CD14-positive monocyte (primary cell): ENCODE results near the gene HEPN1. TPM values are rescaled to one million over a fixed set of nuclear protein-coding genes. Genes with fewer than 3 reads are reported as not detected.

Experiments
- DNase-seq, 3 donors: peaks; one replicate each; pipeline ENCODE4 v3.0.0-alpha.2; 2011 to 2022
- H2AFZ ChIP-seq: 2 replicates; pipeline ENCODE4 v1.6.0; 2012; ENCODE audit warnings: mild to moderate bottlenecking, low read depth, low read length, inconsistent platforms; ENCODE audit not compliant: insufficient read depth, poor library complexity, severe bottlenecking
- H3K27ac ChIP-seq, 2 donors: 1 replicate in 1 of 2; 2 replicates in 1 of 2; pipeline ENCODE4 v1.5.1; 2012 to 2013; ENCODE audit warnings: low read length in 2 of 2, control low read depth in 1 of 2, inconsistent platforms in 1 of 2, low read depth in 1 of 2, mild to moderate bottlenecking in 1 of 2
- H3K27me3 ChIP-seq, 2 donors: one replicate each; pipeline versions ENCODE4 v1.6.0 to v1.6.1; 2011 to 2013; ENCODE audit warnings: low read length in 2 of 2; ENCODE audit not compliant: control insufficient read depth in 2 of 2, insufficient read depth in 2 of 2
- H3K36me3 ChIP-seq, 2 donors: replicated peaks in 1 of 2; 1 replicate in 1 of 2; 2 replicates in 1 of 2; pipeline versions ENCODE4 v1.5.1 to v1.6.1; 2012 to 2013; ENCODE audit warnings: low read length in 2 of 2, control low read depth in 1 of 2, inconsistent platforms in 1 of 2, mild to moderate bottlenecking in 1 of 2; ENCODE audit not compliant: insufficient read depth in 2 of 2, control insufficient read depth in 1 of 2
- H3K4me1 ChIP-seq, 2 donors: 1 replicate in 1 of 2; 2 replicates in 1 of 2; pipeline versions ENCODE4 v1.5.1 to v1.6.1; 2012 to 2013; ENCODE audit warnings: low read length in 2 of 2, control low read depth in 1 of 2, inconsistent platforms in 1 of 2, mild to moderate bottlenecking in 1 of 2, moderate library complexity in 1 of 2; ENCODE audit not compliant: insufficient read depth in 2 of 2, control insufficient read depth in 1 of 2
- H3K4me2 ChIP-seq: replicated peaks from 2 replicates; pipeline ENCODE3; 2012; ENCODE audit warnings: low read length, moderate library complexity, mild to moderate bottlenecking; ENCODE audit not compliant: poor library complexity, severe bottlenecking; ENCODE audit errors: extremely low read depth
- H3K4me3 ChIP-seq, 3 experiments: fragments of 200-600 bp in 1 of 3; sonication (generic) in 1 of 3; replicated peaks in 1 of 3; 1 replicate in 2 of 3; 2 replicates in 1 of 3; pipeline ENCODE4 v1.5.1; 2011 to 2013; ENCODE audit warnings: low read length in 3 of 3, mild to moderate bottlenecking in 3 of 3, control low read depth in 2 of 3, low read depth in 2 of 3, inconsistent platforms in 1 of 3, moderate library complexity in 1 of 3
- H3K79me2 ChIP-seq: 2 replicates; pipeline ENCODE4 v1.6.0; 2012; ENCODE audit warnings: mild to moderate bottlenecking, control low read depth, inconsistent platforms, low read length, moderate library complexity; ENCODE audit not compliant: insufficient read depth
- H3K9ac ChIP-seq: 2 replicates; pipeline ENCODE4 v1.6.0; 2017; ENCODE audit warnings: low read length, mild to moderate bottlenecking; ENCODE audit not compliant: insufficient read depth, poor library complexity, severe bottlenecking
- H3K9me3 ChIP-seq, 2 donors: replicated peaks in 1 of 2; 1 replicate in 1 of 2; 2 replicates in 1 of 2; pipeline versions ENCODE4 v1.5.1 to v1.6.1; 2012 to 2013; ENCODE audit warnings: low read length in 2 of 2, control low read depth in 1 of 2; ENCODE audit not compliant: control insufficient read depth in 1 of 2, insufficient read depth in 1 of 2
- H4K20me1 ChIP-seq: 2 replicates; pipeline ENCODE4 v1.6.0; 2012; ENCODE audit warnings: mild to moderate bottlenecking, low read length, control low read depth, moderate library complexity; ENCODE audit not compliant: insufficient read depth
- H3K27ac Mint-ChIP-seq, 7 donors: one replicate each; pipeline ENCODE4 v1.8.0; 2020; ENCODE audit warnings: mild to moderate bottlenecking in 7 of 7, mixed read lengths in 7 of 7, moderate library complexity in 6 of 7, inconsistent platforms in 2 of 7
- H3K27me3 Mint-ChIP-seq, 3 donors: one replicate each; pipeline ENCODE4 v1.8.0; 2021 to 2022; ENCODE audit warnings: low read depth in 3 of 3, mild to moderate bottlenecking in 3 of 3, mixed read lengths in 3 of 3, moderate library complexity in 3 of 3, inconsistent platforms in 1 of 3
- H3K36me3 Mint-ChIP-seq, 2 donors: one replicate each; pipeline ENCODE4 v1.8.0; 2020; ENCODE audit warnings: mixed read lengths in 2 of 2, inconsistent platforms in 1 of 2, mild to moderate bottlenecking in 1 of 2
- H3K4me1 Mint-ChIP-seq: one replicate; pipeline ENCODE4 v1.8.0; 2020; ENCODE audit warnings: mild to moderate bottlenecking, mixed read lengths
- H3K4me3 Mint-ChIP-seq, 2 donors: one replicate each; pipeline ENCODE4 v1.8.0; 2020; ENCODE audit warnings: mild to moderate bottlenecking in 2 of 2, mixed read lengths in 2 of 2, moderate library complexity in 1 of 2
- H3K9me3 Mint-ChIP-seq, 7 donors: one replicate each; pipeline ENCODE4 v1.8.0; 2020 to 2022; ENCODE audit warnings: mixed read lengths in 7 of 7, mild to moderate bottlenecking in 6 of 7, moderate library complexity in 6 of 7, inconsistent platforms in 2 of 7
- CTCF ChIP-seq: fragments of 200-600 bp; IDR thresholded peaks from one replicate; pipeline ENCODE4 v1.8.0; 2022; ENCODE audit warnings: antibody characterized with exemption, mild to moderate bottlenecking
- WGBS: methylation state at CpG from one replicate; pipeline ENCODE4 v1.1.5; 2013; ENCODE audit warnings: missing lambda C conversion rate; ENCODE audit not compliant: insufficient coverage; 5-methylcytosine and 5-hydroxymethylcytosine counted together
- intact Hi-C, 2 donors: fragments of 100-400 bp; cut with micrococcal nuclease; formaldehyde crosslinking; loops; one replicate each; pipeline versions ENCODE4 v1.15.0 to v1.15.1; 2023
- polyA plus RNA-seq, 3 donors: library from polyadenylated mRNA; depleted of rRNA in 1 of 3; unstranded in 2 of 3; stranded (reverse) in 1 of 3; fragments of 300-500 nt in 2 of 3; fragments of >200 nt in 1 of 3; fragmentation: Illumina TruSeq in 2 of 3; gene quantifications; 1 replicate in 2 of 3; 2 replicates in 1 of 3; pipeline ENCODE4 v1.2.3, GENCODE V29; 2012 to 2021

The HEPN1 gene
- polyA plus RNA-seq, 3 donors = not detected

- WGBS = 87% methylated on average over 9 of the region's 17 CpGs
- no peak for DNase-seq
- peaks cover 30% of the 10 kb centered on the region for H3K4me1 Mint-ChIP-seq
- no peak overlapping the region for H3K27ac Mint-ChIP-seq
- intact Hi-C loops = no loop called here
- no peaks in the 10 kb centered on the region for H3K36me3 Mint-ChIP-seq
- Histone ChIP-seq H2AFZ (peak overlapping the region; percentile 95), H3K79me2 (no peaks in the 10 kb centered on the region), H3K27me3 (peaks cover 5 to 40% of the 10 kb centered on the region in 2 donors), H3K27ac (no peak overlapping the region), H3K9ac (no peak overlapping the region), H3K4me3 (no peak overlapping the region), H3K4me1 (peaks cover 15 to 20% of the 10 kb centered on the region in 2 donors), H4K20me1 (no peaks in the 10 kb centered on the region), H3K36me3 (no peaks in the 10 kb centered on the region), H3K9me3 (no peaks in the 10 kb centered on the region), H3K4me2 (peak overlapping the region; percentile 92)
- H3K27me3 Mint-ChIP-seq = peaks cover 33 to 48% (median 39%) of the 10 kb centered on the region in 3 donors
- H3K9me3 Mint-ChIP-seq = peaks cover 0 to 12% (median 1%) of the 10 kb centered on the region in 7 donors
- no peak for TF ChIP-seq CTCF
- peak overlapping the region in 1 of 2 donors; percentile 93 for H3K4me3 Mint-ChIP-seq
These were observed 40.9 kb upstream of the HEPN1 start for GRCh38 chr11:124877910-124878758.

- Histone ChIP-seq H3K4me3 (no peak overlapping the region), H3K9ac (no peak overlapping the region), H3K27me3 (peaks cover 5 to 33% of the 10 kb centered on the region in 2 donors), H3K27ac (no peak overlapping the region), H3K36me3 (no peaks in the 10 kb centered on the region), H3K4me2 (no peak overlapping the region), H3K79me2 (no peaks in the 10 kb centered on the region), H4K20me1 (no peaks in the 10 kb centered on the region), H3K9me3 (no peaks in the 10 kb centered on the region), H3K4me1 (peaks cover 15 to 20% of the 10 kb centered on the region in 2 donors), H2AFZ (no peak overlapping the region)
- H3K9me3 Mint-ChIP-seq = peaks cover 0 to 12% (median 1%) of the 10 kb centered on the region in 7 donors
- no peak overlapping the region for H3K27ac Mint-ChIP-seq
- H3K27me3 Mint-ChIP-seq = peaks cover 28 to 42% (median 37%) of the 10 kb centered on the region in 3 donors
- 93% methylated on average over 5 of the region's 11 CpGs for WGBS
- intact Hi-C loops = no loop called here
- H3K4me1 Mint-ChIP-seq = peaks cover 30% of the 10 kb centered on the region
- no peaks in the 10 kb centered on the region for H3K36me3 Mint-ChIP-seq
- no peak for TF ChIP-seq CTCF
- no peak for DNase-seq
- no peak overlapping the region for H3K4me3 Mint-ChIP-seq
These were observed 40.1 kb upstream of the HEPN1 start for GRCh38 chr11:124878759-124879492.
